ENCODE results near the gene NELFE.
"Not testable (repeated sequence)": the region's sequence is repeated elsewhere in the genome, so short reads cannot be mapped to it uniquely, and the experiment has no call there.

The NELFE gene

DNA sequence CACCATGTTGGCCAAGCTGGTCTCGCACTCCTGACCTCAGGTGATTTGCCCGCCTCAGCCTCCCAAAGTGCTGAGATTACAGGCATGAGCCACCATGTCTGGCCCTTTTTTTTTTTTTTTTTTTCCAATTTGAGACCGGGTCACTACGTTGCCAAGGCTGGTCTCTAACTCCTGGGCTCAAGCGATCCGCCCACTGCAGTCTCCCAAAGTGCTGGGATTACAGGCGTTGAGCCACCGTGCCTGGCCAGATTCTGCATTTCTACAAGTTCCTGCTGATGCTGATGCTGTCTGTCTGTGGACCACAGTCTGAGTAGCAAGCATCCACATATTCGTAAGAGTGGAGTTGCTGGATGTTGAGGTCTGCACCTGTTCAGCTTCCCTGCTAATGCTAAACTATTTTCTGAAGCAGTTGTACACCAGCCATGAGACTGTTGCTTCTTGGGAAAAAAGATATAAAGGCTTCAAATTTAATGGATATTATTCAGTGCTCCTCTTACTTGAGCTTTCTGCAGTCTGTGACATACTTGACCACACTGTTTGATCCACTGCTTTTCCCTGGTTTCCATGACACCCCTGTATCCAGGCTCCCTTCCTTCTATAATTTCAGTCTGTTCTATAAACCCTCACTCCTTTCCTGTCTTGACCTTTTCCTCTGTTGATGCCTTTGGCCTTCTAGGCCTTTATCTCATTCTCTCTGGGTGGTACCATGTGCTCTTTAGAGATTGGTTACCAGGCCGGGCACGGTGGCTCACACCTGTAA, 46.8 kb downstream of the NELFE start:
- DNase-seq: no peak

DNA sequence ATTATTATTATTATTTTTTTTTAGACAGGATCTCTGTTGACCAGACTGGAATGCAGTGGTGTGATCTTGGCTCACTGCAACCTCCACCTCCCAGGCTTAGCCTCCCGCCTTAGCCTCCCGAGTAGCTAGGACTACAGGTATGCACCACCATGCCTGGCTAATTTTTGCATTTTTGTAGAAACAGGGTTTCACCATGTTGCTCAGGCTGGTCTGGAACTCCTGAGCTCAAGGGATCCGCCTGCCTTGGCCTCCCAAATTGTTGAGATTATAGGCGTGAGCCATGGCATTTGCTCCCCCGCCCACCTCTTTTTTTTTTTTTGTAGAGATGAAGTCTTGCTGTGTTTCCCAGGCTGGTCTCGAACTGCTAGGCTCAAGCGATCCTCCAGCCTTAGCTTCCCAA, 49.5 kb downstream of the NELFE start:
- DNase-seq: not testable (repeated sequence)

DNA sequence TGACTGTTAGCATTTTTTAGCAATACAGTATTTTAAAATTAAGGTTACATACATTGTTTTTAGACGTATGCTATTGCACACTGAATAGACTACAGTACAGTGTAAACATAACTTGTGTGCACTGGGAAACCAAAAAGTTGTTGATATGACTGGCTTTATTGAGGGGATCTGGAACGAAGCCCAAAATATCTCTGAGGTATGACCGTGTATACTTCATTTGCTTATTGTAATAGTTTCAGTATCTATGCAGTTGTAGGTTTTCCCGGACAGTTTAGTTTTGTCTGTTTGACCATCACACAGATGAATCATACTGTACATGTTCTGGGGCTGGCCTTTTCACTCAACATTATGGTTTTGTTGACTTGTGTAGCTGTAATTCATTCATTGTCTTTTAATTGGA, 50.0 kb downstream of the NELFE start:
- DNase-seq: no peak

DNA sequence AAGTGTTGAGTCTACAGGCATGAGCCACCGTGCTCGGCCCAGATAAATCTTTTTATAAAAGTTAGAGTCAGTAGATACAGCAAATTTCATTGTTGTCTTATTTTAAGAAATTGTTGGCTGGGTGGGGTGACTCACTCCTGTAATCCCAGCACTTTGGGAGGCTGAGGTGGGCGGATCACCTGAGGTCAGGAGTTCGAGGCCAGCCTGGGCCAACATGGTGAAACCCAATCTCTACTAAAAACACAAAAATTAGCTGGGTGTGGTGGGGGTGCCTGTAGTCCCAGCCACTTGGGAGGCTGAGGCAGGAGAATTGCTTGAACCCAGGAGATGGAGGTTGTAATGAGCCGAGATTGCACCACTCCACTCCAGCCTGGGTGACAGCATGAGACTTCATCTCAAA, 50.5 kb downstream of the NELFE start:
- not testable (repeated sequence) for DNase-seq

DNA sequence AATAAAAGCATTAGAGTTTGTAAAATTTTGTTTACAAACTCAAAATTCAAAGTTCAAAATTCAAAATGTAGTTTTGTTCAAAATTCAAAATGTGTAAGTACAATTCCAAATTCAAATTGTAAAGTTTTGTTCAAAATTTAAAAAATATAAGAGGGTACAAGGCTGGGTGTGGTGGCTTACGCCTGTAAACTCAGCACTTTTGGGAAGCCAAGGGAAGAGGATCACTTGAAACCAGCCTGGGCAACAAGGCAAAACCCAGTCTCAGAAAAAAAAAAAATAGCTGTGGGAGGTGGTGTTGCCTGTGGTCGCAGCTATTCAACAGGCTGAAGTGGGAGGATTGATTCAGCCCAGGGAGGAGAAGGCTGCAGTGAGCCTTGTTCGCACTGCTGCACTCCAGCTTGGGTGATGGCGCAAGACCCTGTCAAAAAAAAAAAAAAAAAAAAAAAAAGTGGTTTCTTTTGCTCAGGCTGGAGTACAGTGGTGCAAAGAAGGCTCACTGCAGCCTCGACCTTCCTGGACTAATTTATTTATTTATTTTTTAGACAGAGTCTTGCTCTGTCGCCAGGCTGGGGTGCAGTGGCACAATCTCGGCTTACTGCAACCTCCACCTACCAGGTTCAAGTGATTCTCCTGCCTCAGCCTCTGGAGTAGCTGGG, 51.5 kb downstream of the NELFE start:
- DNase-seq: peak; percentile 87

DNA sequence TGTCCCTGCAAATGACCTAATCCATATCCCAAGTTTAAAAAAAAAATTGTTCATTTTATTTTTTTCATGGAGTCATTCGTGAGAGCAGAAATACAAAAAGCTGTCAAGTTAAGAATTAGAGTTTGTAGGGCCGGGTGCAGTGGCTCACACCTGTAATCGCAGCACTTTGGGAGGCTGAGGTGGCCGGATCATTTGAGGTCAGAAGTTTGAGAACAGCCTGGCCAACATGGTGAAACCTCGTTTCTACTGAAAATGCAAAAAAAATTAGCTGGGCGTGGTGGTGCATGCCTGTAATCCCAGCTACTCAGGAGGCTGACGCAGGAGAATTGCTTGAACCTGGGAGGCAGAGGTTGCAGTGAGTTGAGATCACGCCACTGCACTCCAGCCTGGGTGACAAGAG, 52.0 kb downstream of the NELFE start:
- not testable (repeated sequence) for DNase-seq

DNA sequence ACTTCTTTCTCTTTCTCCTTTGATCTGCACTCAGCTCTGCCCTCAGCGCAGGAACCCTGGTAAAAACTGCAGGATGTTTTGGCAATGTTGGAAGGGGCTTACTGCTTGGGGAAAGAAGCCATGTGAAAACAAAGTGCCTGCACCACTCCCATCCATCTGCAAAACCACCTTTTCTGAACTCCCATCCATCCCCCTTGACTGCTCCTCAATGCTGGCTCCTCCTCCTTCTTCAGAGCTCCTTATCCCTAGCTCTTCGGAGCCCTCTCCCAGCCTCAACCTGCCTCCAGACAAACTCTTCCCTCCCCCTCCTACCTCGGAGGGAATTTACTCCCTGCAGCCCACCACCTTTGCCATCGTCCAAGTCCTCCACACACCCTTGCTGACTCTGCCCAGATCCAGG, 52.6 kb downstream of the NELFE start:
- DNase-seq: no peak

DNA sequence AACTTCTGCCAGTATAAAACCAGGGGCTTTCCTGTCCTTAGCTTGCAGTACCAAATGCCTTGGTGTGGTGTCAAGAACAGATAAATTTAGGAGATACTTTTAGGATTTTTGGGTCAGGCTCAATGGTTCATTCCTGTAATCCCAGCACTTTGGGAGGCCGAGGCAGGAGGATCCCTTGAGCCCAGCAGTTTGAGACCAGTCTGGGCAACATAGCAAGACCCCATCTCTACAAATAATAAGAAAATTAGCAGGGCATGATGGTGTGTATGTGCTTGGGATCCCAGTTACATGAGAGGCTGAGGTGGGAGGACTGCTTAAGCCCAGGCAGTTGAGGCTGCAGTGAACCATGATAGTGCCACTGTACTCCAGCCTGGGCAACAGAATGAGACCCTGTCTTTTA, 53.7 kb downstream of the NELFE start:
- DNase-seq: no peak

DNA sequence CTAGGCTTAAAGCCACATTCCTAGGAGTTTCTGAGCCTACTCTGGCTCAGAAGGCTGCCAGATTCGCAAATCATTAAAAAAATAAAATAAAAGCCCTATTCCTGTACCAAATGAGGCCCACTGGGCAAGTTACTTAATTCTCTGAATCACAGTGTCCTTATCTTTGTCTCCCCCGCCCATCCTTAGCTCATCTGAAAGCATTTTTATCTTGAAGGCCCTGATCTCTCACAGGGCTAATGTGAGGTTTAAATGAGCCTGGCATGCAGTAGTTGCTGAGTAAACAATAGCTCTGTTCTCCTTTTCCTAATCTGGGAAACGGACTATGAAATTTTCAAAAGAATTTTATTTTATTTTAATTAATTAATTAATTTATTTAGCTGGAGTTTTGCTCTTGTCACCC, 54.8 kb downstream of the NELFE start:
- no peak for DNase-seq
